Gastroesophageal sphincter (tissue), 4 donors: Measurements from ENCODE around the gene STIL. TPM values are rescaled to one million over a fixed set of nuclear protein-coding genes. Genes with fewer than 3 reads are reported as not detected.

Experiments used
- ATAC-seq: fragments of 150-250 bp; one replicate; pipeline ENCODE4 v1.9.1; 2016; ENCODE audit warnings: mild to moderate bottlenecking, moderate library complexity
- H3K27ac ChIP-seq, 4 donors: fragments of 200-600 bp; sonication (generic) in 3 of 4; 1 replicate in 3 of 4; 2 replicates in 1 of 4; pipeline ENCODE4 v1.5.1; 2016 to 2019
- H3K27me3 ChIP-seq: fragments of 200-600 bp; sonication (generic); one replicate; pipeline ENCODE4 v1.5.1; 2019
- H3K36me3 ChIP-seq, 2 donors: fragments of 200-600 bp; sonication (generic); one replicate each; pipeline ENCODE4 v1.5.1; 2019; ENCODE audit warnings: control low read depth in 1 of 2
- H3K4me1 ChIP-seq, 3 donors: fragments of 200-600 bp; sonication (generic); 1 replicate in 2 of 3; 2 replicates in 1 of 3; pipeline ENCODE4 v1.5.1; 2016 to 2019; ENCODE audit warnings: control low read depth in 2 of 3
- H3K4me3 ChIP-seq, 2 donors: fragments of 200-600 bp; sonication (generic); one replicate each; pipeline ENCODE4 v1.5.1; 2019; ENCODE audit warnings: mild to moderate bottlenecking in 1 of 2, moderate library complexity in 1 of 2
- H3K9me3 ChIP-seq, 3 donors: fragments of 200-600 bp; sonication (generic); one replicate each; pipeline ENCODE4 v1.5.1; 2017 to 2019; ENCODE audit warnings: control low read depth in 2 of 3
- CTCF ChIP-seq, 4 experiments: fragments of 200-600 bp in 2 of 4; fragments of 450-650 bp in 2 of 4; sonication (generic) in 1 of 4; IDR thresholded peaks; one replicate each; pipeline ENCODE4 v1.5.1; 2017 to 2019; ENCODE audit warnings: antibody characterized with exemption in 4 of 4, mild to moderate bottlenecking in 2 of 4, moderate library complexity in 2 of 4
- EP300 ChIP-seq: sonication (generic); formaldehyde crosslinking; IDR thresholded peaks from one replicate; pipeline ENCODE4 v1.6.1; 2017; ENCODE audit warnings: antibody characterized with exemption, mild to moderate bottlenecking
- POLR2A ChIP-seq, 2 donors: fragments of 450-650 bp; IDR thresholded peaks; one replicate each; pipeline ENCODE4 v1.6.1; 2017; ENCODE audit warnings: antibody characterized with exemption in 2 of 2, mild to moderate bottlenecking in 2 of 2, moderate library complexity in 1 of 2
- POLR2AphosphoS5 ChIP-seq: sonication (generic); formaldehyde crosslinking; IDR thresholded peaks from one replicate; pipeline ENCODE4 v1.6.1; 2017; ENCODE audit warnings: antibody characterized with exemption
- WGBS, 2 donors: methylation state at CpG; one replicate each; pipeline ENCODE4 v1.1.5; 2018; ENCODE audit warnings: low coverage in 1 of 2; 5-methylcytosine and 5-hydroxymethylcytosine counted together
- total RNA-seq, 4 donors: library from RNA; depleted of rRNA; stranded (reverse); fragments of >200 nt; gene quantifications; one replicate each; pipeline ENCODE4 v1.1.0, GENCODE V29; 2016

Gene STIL
- total RNA-seq, 4 donors from 2014 or later = 0.40 to 2.5 (median 0.83) TPM

- no peaks in the 10 kb centered on the region for H3K27me3 ChIP-seq
- H3K27ac ChIP-seq = no peak overlapping the region
- ATAC-seq = no peak
- H3K9me3 ChIP-seq = no peaks in the 10 kb centered on the region
- H3K36me3 ChIP-seq = no peaks in the 10 kb centered on the region
- 83 to 92% methylated on average over 3 to 4 of the region's 4 CpGs for WGBS, 2 donors
- TF ChIP-seq POLR2A (IDR thresholded peaks at IDR 0.05) = no peak
- TF ChIP-seq POLR2AphosphoS5 = no peak
- TF ChIP-seq EP300 = no peak
- TF ChIP-seq CTCF (IDR thresholded peaks at IDR 0.05) = no peak
- peaks cover under 1 to 45% (median 2%) of the 10 kb centered on the region in 3 donors for H3K4me1 ChIP-seq
- no peak overlapping the region for H3K4me3 ChIP-seq
Measured at GRCh38 chr1:47340227-47340626, 26.3 kb upstream of the STIL start.

- no peak for TF ChIP-seq CTCF (IDR thresholded peaks at IDR 0.05)
- TF ChIP-seq EP300 = no peak
- no peak for TF ChIP-seq POLR2A (IDR thresholded peaks at IDR 0.05)
- no peak for TF ChIP-seq POLR2AphosphoS5
- no peaks in the 10 kb centered on the region for H3K9me3 ChIP-seq
- H3K36me3 ChIP-seq = no peaks in the 10 kb centered on the region
- H3K27ac ChIP-seq = peak overlapping the region in 2 of 4 donors; percentile 41 to 46
- no peaks in the 10 kb centered on the region for H3K27me3 ChIP-seq
- H3K4me1 ChIP-seq = peaks cover 4 to 51% (median 5%) of the 10 kb centered on the region in 3 donors
- no peak overlapping the region for H3K4me3 ChIP-seq
- ATAC-seq = no peak
Measured at GRCh38 chr1:47338249-47339077, 24.5 kb upstream of the STIL start.

GRCh38 chr1:47337350-47337749 lies 23.4 kb upstream of the STIL start:
- H3K27me3 ChIP-seq = no peaks in the 10 kb centered on the region
- no peaks in the 10 kb centered on the region for H3K9me3 ChIP-seq
- no peak overlapping the region for H3K4me3 ChIP-seq
- 82 to 100% methylated on average over 3 of the region's 6 CpGs for whole genome bisulfite sequencing, 2 donors
- ATAC-seq = no peak
- peaks cover 6 to 62% (median 13%) of the 10 kb centered on the region in 3 donors for H3K4me1 ChIP-seq
- H3K36me3 ChIP-seq = no peaks in the 10 kb centered on the region
- H3K27ac ChIP-seq = no peak overlapping the region
- no peak for TF ChIP-seq POLR2AphosphoS5
- TF ChIP-seq EP300 = no peak
- no peak for TF ChIP-seq CTCF (IDR thresholded peaks at IDR 0.05)

- Histone ChIP-seq H3K27me3 (no peaks in the 10 kb centered on the region), H3K9me3 (no peaks in the 10 kb centered on the region), H3K27ac (peak overlapping the region; percentile 91 to 99 (median 96)), H3K4me3 (peak overlapping the region; percentile 66 to 91), H3K36me3 (no peaks in the 10 kb centered on the region), H3K4me1 (peaks cover 6 to 67% (median 14%) of the 10 kb centered on the region in 3 donors)
- TF ChIP-seq EP300 = no peak
- TF ChIP-seq POLR2AphosphoS5 = no peak
- TF ChIP-seq CTCF (IDR thresholded peaks at IDR 0.05) = no peak
- no peak for TF ChIP-seq POLR2A (IDR thresholded peaks at IDR 0.05)
- WGBS, 2 donors = 17 to 49% methylated on average over 5 of the region's 9 CpGs
- no peak for ATAC-seq
Measured at GRCh38 chr1:47334765-47335435, 21.0 kb upstream of the STIL start.
